Neural progenitor cell (in vitro differentiated cells): Measurements from ENCODE around the gene VAT1.

ENCODE experiments used
- CTCF ChIP-seq: fragments of 200-600 bp; sonication (generic); IDR thresholded peaks from 2 replicates; pipeline ENCODE4 v1.5.1; 2017; ENCODE audit warnings: antibody characterized with exemption, mild to moderate bottlenecking
- EZH2phosphoT487 ChIP-seq: fragments of 200-600 bp; sonication (generic); IDR thresholded peaks from 2 replicates; pipeline ENCODE4 v1.6.1; 2017; ENCODE audit warnings: antibody characterized with exemption

DNA sequence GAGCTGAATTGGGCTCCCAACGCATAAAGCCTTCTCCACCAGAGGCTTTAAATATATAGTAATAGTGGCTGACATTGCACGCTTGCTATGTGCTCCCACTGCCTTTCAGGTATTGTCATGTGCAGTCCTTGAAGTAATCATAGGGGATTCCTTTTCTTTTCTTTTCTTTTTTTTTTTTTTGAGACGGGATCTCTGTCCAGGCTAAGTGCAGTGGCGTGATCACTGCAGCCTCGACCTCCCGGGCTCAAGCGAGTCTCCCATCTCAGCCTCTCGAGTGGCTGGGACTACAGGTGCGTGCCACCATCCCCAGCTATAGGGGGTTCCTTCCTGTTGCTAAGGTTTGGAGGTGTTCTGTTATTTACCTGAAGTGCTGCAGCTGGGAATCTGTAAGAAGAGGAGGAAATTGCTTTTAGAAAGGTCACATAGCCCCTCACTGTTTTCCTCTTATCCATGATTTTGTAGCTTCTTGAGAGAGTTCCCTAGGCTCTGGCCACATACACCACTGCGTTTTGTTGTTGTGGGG, 23.1 kb downstream of the VAT1 start:
- TF ChIP-seq CTCF (no peak), EZH2phosphoT487 (no peak)
